Activated CD4-positive, alpha-beta T cell treated with anti-CD3 and anti-CD28 coated beads, Interleukin-2, amount 10 ng/mL, durations not matched to agents 24 days and 14 days (primary cell): ENCODE results near the gene ADAM12. TPM values are rescaled to one million over a fixed set of nuclear protein-coding genes. Genes with fewer than 3 reads are reported as not detected.
"Not testable (repeated sequence)": the region's sequence is repeated elsewhere in the genome, so short reads cannot be mapped to it uniquely, and the experiment has no call there.

ENCODE experiments used
- DNase-seq: peaks from one replicate; pipeline ENCODE4 v3.0.0; 2022
- H3K27ac Mint-ChIP-seq: one replicate; pipeline ENCODE4 v1.8.0; 2022; ENCODE audit warnings: mild to moderate bottlenecking, mixed read lengths
- H3K27me3 Mint-ChIP-seq: one replicate; pipeline ENCODE4 v1.8.0; 2022; ENCODE audit warnings: mixed read lengths
- H3K36me3 Mint-ChIP-seq: one replicate; pipeline ENCODE4 v1.8.0; 2022; ENCODE audit warnings: low read depth, mild to moderate bottlenecking, mixed read lengths
- H3K4me1 Mint-ChIP-seq: one replicate; pipeline ENCODE4 v1.8.0; 2021; ENCODE audit warnings: mixed read lengths
- H3K4me3 Mint-ChIP-seq: one replicate; pipeline ENCODE4 v1.8.0; 2022; ENCODE audit warnings: mild to moderate bottlenecking, moderate library complexity, mixed read lengths
- H3K9me3 Mint-ChIP-seq: one replicate; pipeline ENCODE4 v1.8.0; 2021; ENCODE audit warnings: mixed read lengths
- intact Hi-C: fragments of 100-400 bp; cut with micrococcal nuclease; formaldehyde crosslinking; loops from one replicate; pipeline ENCODE4 v1.15.1; 2023
- total RNA-seq: library from RNA; stranded (reverse); gene quantifications from 2 replicates; pipeline ENCODE4 v1.2.3, GENCODE V29; 2022

The ADAM12 gene
- total RNA-seq, 1 donor from 2014 or later = not detected

- Mint-ChIP-seq H3K36me3 (no peaks in the 10 kb centered on the region), H3K27ac (no peak overlapping the region), H3K4me3 (no peak overlapping the region), H3K27me3 (peaks cover 10% of the 10 kb centered on the region), H3K9me3 (peaks cover 6% of the 10 kb centered on the region), H3K4me1 (no peaks in the 10 kb centered on the region)
- intact Hi-C loops = no loop called here
- DNase-seq = no peak
Measured at GRCh38 chr10:126393076-126393475, 4.8 kb upstream of the ADAM12 start.

GRCh38 chr10:126392469-126392868, 4.2 kb upstream of the ADAM12 start:
- H3K4me1 Mint-ChIP-seq = no peaks in the 10 kb centered on the region
- no peaks in the 10 kb centered on the region for H3K36me3 Mint-ChIP-seq
- intact Hi-C loops = no loop called here
- no peak overlapping the region for H3K27ac Mint-ChIP-seq
- DNase-seq = no peak
- H3K4me3 Mint-ChIP-seq = no peak overlapping the region
- peaks cover 6% of the 10 kb centered on the region for H3K9me3 Mint-ChIP-seq
- H3K27me3 Mint-ChIP-seq = peaks cover 11% of the 10 kb centered on the region

DNA sequence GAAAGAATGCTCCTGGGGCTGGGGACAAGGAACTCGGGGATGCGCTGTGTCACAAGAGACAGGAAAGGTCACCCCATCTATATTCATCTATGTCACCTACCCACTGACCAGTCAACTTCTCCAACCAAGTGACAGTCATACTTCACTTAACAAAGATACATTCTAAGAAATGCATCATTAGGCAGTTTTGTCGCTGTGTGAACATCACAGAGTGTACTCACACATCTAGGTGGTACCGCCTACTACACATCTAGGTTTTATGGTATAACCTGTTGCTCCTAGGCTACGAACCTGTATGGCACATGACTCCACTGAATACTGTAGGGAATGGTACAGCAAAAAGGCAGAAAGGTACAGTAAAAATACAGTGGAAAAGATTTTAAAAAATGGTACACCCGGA, 3.8 kb upstream of the ADAM12 start:
- DNase-seq = no peak
- Mint-ChIP-seq H3K36me3 (peaks cover 2% of the 10 kb centered on the region), H3K4me1 (no peaks in the 10 kb centered on the region), H3K9me3 (peaks cover 8% of the 10 kb centered on the region), H3K27ac (no peak overlapping the region), H3K27me3 (peaks cover 15% of the 10 kb centered on the region), H3K4me3 (no peak overlapping the region)
- intact Hi-C loops = no loop called here

DNA sequence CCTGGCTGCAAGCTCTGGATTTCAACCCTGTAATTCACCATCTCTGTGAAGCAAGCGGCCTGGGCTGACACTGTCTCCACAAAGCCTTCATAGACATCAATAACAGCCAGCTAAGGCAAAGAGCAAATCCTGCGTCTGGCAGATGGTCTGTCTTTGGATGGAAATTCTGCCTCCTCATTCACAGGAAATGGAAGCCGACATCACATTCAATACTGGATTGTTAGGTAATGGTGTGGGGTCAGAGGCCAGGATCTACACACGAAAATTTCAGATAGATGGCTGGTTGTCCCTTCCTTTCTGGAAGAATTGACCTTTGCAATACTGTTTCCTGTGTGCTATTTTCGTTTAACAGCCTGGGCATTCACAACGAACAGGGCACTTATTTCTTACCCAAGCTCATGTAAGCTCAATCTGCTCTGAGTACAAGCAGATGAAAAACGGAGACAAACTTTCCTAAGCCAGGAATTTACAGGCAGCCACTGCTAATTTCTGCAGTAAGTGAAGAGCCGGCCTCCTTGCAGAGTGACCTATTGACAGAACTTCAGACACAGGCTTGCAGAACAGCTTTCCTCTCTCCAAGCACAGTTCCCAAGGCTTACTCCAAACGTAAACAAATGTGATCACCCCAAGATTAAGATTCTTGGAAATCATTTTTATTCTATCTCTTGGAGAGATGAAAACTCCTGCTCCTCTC, 3.1 kb upstream of the ADAM12 start:
- Mint-ChIP-seq H3K36me3 (peaks cover 4% of the 10 kb centered on the region), H3K9me3 (peaks cover 11% of the 10 kb centered on the region), H3K4me1 (no peaks in the 10 kb centered on the region), H3K27ac (no peak overlapping the region), H3K4me3 (no peak overlapping the region), H3K27me3 (peaks cover 22% of the 10 kb centered on the region)
- intact Hi-C loops = no loop called here
- DNase-seq = no peak

- Mint-ChIP-seq H3K27ac (no peak overlapping the region), H3K4me1 (no peaks in the 10 kb centered on the region), H3K36me3 (peaks cover 4% of the 10 kb centered on the region), H3K4me3 (no peak overlapping the region), H3K9me3 (peaks cover 11% of the 10 kb centered on the region), H3K27me3 (peaks cover 31% of the 10 kb centered on the region)
- intact Hi-C loops = no loop called here
- DNase-seq = no peak
Measured at GRCh38 chr10:126390324-126390723, 2.0 kb upstream of the ADAM12 start.

DNA sequence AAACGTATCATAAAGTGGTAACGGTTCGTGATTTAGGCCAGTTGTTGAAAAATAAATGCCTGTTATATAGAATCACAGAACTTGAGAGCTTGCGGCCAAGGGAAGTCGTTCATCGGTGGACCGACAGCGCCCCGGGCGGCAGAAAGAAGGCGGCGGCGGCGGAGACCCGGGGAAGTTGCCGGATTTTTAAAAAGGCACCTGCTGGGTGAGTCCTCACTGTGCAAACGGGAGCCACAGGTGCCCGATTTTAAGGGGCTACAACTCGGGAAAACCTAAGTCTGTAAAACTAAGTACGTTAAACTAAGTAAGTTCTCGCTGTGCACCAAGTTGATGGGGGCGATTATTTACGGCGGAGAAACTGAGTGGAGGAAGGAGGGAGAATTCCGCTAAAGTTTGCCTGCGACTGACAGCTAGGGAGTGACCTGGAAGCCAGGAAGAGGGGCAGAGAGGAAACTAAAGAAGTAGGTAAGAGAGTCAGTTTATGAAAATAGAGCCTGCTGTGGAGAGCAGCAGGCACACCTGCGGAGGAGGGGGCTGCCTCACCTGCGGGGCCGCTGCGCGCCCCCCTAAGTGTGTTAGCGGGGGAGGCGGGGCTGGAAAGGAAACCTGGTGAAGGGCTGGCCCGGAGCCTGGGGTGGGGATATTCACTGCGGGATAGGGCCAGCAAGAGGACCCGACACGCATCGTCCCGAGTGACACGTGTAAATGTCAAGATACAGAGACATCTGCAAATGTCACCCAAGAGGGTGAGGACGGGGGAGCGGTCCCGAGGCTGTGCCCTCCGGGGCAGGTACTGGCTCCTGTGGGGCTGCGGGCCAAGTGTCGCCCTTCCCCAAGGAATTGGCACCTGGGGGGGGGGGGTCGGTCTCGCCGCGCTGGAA, 996 bp downstream of the ADAM12 start:
- peaks cover 31% of the 10 kb centered on the region for H3K27me3 Mint-ChIP-seq
- peak overlapping the region; percentile 42 for H3K27ac Mint-ChIP-seq
- H3K4me3 Mint-ChIP-seq = peak overlapping the region; percentile 11
- peaks cover 6% of the 10 kb centered on the region for H3K9me3 Mint-ChIP-seq
- peak; percentile 70 for DNase-seq
- H3K4me1 Mint-ChIP-seq = no peaks in the 10 kb centered on the region
- intact Hi-C loops = loop anchor here (2.0 kb wide), 1 partner anchor 406 kb away; no protein-coding TSS in a partner anchor
- peaks cover 4% of the 10 kb centered on the region for H3K36me3 Mint-ChIP-seq

DNA sequence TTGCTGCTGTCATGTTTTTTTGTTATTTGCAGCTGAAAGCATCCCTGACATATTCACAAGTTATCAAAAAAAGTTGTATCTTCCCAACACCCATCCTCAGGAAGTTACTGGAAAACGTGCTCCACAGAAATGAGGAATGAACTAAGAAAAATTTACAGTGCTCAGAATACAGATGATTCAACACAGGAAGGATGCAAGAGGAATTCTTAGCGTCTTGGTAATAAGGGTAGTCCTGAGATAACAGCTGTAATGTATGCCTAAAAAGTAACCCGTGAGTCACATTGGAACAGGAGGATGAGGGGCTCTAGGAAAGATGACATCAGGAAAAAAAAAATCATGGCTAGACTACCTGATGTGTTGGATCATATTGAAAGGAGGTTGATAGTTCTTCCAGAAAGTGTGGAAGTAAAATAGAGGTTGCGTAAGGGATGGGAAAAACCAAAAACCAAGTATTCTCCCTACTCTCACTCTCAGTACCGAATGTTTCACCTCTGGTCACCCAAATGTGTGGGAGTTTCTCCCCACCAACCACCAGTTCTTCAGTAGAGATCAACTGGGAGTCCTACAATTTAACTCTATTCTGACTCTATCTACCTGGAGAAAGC, 3.9 kb downstream of the ADAM12 start:
- Mint-ChIP-seq H3K4me1 (no peaks in the 10 kb centered on the region), H3K27me3 (peaks cover 27% of the 10 kb centered on the region), H3K4me3 (no peak overlapping the region), H3K27ac (no peak overlapping the region), H3K9me3 (peaks cover 6% of the 10 kb centered on the region), H3K36me3 (peaks cover 4% of the 10 kb centered on the region)
- intact Hi-C loops = no loop called here
- no peak for DNase-seq

GRCh38 chr10:126380352-126381076, 7.8 kb downstream of the ADAM12 start:
- H3K4me3 Mint-ChIP-seq = no peak overlapping the region
- DNase-seq = no peak
- H3K36me3 Mint-ChIP-seq = no peaks in the 10 kb centered on the region
- H3K9me3 Mint-ChIP-seq = no peaks in the 10 kb centered on the region
- no peak overlapping the region for H3K27ac Mint-ChIP-seq
- no peaks in the 10 kb centered on the region for H3K4me1 Mint-ChIP-seq
- peaks cover under 1% of the 10 kb centered on the region for H3K27me3 Mint-ChIP-seq
- intact Hi-C loops = no loop called here

DNA sequence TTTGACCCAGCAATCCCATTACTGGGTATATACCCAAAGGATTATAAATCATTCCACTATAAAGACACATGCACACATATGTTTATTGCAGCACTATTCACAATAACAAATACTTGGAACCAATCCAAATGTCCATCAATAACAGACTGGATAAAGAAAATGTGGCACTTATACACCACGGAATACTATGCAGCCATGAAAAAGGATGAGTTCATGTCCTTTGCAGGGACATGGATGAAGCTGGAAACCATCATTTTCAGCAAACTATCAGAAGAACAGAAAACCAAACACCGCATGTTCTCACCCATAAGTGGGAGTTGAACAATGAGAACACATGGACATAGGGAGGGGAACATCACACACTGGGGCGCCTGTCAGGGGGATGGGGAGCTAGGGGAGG, 9.1 kb downstream of the ADAM12 start:
- H3K4me3 Mint-ChIP-seq, H3K27me3 Mint-ChIP-seq, H3K4me1 Mint-ChIP-seq, H3K27ac Mint-ChIP-seq, DNase-seq, H3K36me3 Mint-ChIP-seq, H3K9me3 Mint-ChIP-seq, intact Hi-C loops: not testable (repeated sequence)

- H3K27ac Mint-ChIP-seq = no peak overlapping the region
- no peaks in the 10 kb centered on the region for H3K4me1 Mint-ChIP-seq
- H3K36me3 Mint-ChIP-seq = no peaks in the 10 kb centered on the region
- H3K9me3 Mint-ChIP-seq = no peaks in the 10 kb centered on the region
- DNase-seq = no peak
- H3K27me3 Mint-ChIP-seq = no peaks in the 10 kb centered on the region
- H3K4me3 Mint-ChIP-seq = no peak overlapping the region
- intact Hi-C loops = no loop called here
Measured at GRCh38 chr10:126376956-126377355, 11.3 kb downstream of the ADAM12 start.

- intact Hi-C loops = no loop called here
- H3K4me3 Mint-ChIP-seq = no peak overlapping the region
- no peak overlapping the region for H3K27ac Mint-ChIP-seq
- H3K4me1 Mint-ChIP-seq = no peaks in the 10 kb centered on the region
- DNase-seq = no peak
- H3K27me3 Mint-ChIP-seq = no peaks in the 10 kb centered on the region
- H3K36me3 Mint-ChIP-seq = no peaks in the 10 kb centered on the region
- no peaks in the 10 kb centered on the region for H3K9me3 Mint-ChIP-seq
Measured at GRCh38 chr10:126375926-126376554, 12.2 kb downstream of the ADAM12 start.

DNA sequence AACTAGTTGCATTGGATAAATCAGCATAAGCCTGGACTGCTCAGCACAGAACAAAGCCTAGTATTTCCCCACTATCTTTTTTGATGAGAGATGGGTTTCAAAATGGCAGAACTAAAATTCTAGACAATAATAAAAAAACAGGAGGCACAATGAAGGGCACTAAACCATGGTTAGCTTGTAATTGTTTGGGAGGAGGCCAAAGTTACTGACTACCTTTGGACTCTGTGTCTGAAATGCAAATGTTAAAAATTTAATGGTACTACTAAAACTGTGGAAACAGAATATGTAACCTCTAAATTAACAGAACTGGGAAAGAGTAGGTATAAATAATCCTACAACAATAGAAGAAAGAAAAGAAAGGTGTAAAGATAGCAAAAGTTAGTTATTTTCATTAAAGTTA, 13.0 kb downstream of the ADAM12 start:
- intact Hi-C loops = no loop called here
- Mint-ChIP-seq H3K27me3 (no peaks in the 10 kb centered on the region), H3K4me3 (no peak overlapping the region), H3K4me1 (no peaks in the 10 kb centered on the region), H3K36me3 (no peaks in the 10 kb centered on the region), H3K27ac (no peak overlapping the region), H3K9me3 (no peaks in the 10 kb centered on the region)
- no peak for DNase-seq

GRCh38 chr10:126374435-126374834, 13.8 kb downstream of the ADAM12 start:
- DNase-seq = no peak
- intact Hi-C loops = no loop called here
- Mint-ChIP-seq H3K27ac (no peak overlapping the region), H3K4me3 (no peak overlapping the region), H3K9me3 (no peaks in the 10 kb centered on the region), H3K36me3 (no peaks in the 10 kb centered on the region), H3K27me3 (no peaks in the 10 kb centered on the region), H3K4me1 (no peaks in the 10 kb centered on the region)
